ENCODE measurements around the gene BMP3. TPM values are rescaled to one million over a fixed set of nuclear protein-coding genes. Genes with fewer than 3 reads are reported as not detected.

The BMP3 gene
- total RNA-seq, 1 donor from 2014 or later: 0.04 TPM

DNA sequence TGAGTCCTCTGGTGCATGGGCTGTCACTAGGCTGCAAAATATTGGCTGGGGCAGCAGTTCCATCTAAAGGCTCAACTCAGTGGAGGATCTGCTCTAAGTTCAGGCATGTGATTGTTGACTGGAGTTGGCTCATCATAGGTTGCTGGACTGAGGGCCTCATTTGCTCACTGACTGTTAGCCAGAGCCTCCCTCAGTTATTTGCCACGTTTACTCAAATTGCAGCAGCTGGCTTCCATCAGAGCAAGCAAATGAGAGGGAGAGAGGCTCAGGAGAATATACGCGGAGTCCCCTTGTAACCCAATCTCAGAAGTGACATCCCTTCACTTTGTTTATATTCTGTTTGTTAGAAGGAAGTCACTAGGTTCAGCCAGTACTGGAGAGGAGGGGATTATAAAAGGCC, 54.1 kb downstream of the BMP3 start:
- Mint-ChIP-seq H3K4me1 (no peaks in the 10 kb centered on the region), H3K36me3 (ENCODE audit: low read depth) (no peaks in the 10 kb centered on the region), H3K27me3 (no peaks in the 10 kb centered on the region), H3K27ac (no peak overlapping the region), H3K9me3 (peaks cover 3% of the 10 kb centered on the region), H3K4me3 (no peak overlapping the region)
- TF ChIP-seq, protein P1, sequence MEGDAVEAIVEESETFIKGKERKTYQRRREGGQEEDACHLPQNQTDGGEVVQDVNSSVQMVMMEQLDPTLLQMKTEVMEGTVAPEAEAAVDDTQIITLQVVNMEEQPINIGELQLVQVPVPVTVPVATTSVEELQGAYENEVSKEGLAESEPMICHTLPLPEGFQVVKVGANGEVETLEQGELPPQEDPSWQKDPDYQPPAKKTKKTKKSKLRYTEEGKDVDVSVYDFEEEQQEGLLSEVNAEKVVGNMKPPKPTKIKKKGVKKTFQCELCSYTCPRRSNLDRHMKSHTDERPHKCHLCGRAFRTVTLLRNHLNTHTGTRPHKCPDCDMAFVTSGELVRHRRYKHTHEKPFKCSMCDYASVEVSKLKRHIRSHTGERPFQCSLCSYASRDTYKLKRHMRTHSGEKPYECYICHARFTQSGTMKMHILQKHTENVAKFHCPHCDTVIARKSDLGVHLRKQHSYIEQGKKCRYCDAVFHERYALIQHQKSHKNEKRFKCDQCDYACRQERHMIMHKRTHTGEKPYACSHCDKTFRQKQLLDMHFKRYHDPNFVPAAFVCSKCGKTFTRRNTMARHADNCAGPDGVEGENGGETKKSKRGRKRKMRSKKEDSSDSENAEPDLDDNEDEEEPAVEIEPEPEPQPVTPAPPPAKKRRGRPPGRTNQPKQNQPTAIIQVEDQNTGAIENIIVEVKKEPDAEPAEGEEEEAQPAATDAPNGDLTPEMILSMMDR (IDR thresholded peaks at IDR 0.05): no peak
- CTCF ChIA-PET: interaction anchor here (2.7 kb wide), 1 partner anchor 14 kb away, joined by 10 read pairs; no protein-coding TSS in a partner anchor
- no peak for DNase-seq
- intact Hi-C loops (cut with micrococcal nuclease): no loop called here
- POLR2A ChIA-PET: no interaction called here
- no peak for ATAC-seq (ENCODE audit: low read depth)

DNA sequence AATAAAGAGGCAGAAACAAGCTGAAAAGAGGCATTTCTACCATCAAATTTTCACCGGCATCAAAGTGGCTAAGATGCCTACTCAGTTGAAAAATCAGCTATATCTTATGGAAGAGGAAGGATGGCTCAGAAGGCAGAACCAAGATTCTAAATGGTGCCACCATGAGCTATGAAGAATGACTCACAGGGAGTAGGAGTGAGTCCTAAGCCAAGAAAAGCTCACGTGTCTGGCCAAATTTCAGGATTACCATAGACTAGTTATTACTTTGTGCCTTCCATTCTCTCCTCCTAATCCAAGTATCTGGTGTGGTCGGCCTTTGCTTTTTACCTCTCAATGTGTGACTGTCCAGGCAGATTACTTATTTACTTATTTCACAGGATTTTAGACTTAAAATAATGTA, 54.8 kb downstream of the BMP3 start:
- DNase-seq: no peak
- intact Hi-C loops (cut with micrococcal nuclease): no loop called here
- Mint-ChIP-seq H3K9me3 (peaks cover 3% of the 10 kb centered on the region), H3K4me3 (no peak overlapping the region), H3K36me3 (ENCODE audit: low read depth) (no peaks in the 10 kb centered on the region), H3K27me3 (no peaks in the 10 kb centered on the region), H3K4me1 (no peaks in the 10 kb centered on the region), H3K27ac (no peak overlapping the region)
- ATAC-seq (ENCODE audit: low read depth): no peak
- TF ChIP-seq, protein P1 (IDR thresholded peaks at IDR 0.05): no peak
- ChIA-PET POLR2A (no interaction called here), CTCF (interaction anchor here (2.7 kb wide), 1 partner anchor 15 kb away, joined by 10 read pairs; no protein-coding TSS in a partner anchor)

DNA sequence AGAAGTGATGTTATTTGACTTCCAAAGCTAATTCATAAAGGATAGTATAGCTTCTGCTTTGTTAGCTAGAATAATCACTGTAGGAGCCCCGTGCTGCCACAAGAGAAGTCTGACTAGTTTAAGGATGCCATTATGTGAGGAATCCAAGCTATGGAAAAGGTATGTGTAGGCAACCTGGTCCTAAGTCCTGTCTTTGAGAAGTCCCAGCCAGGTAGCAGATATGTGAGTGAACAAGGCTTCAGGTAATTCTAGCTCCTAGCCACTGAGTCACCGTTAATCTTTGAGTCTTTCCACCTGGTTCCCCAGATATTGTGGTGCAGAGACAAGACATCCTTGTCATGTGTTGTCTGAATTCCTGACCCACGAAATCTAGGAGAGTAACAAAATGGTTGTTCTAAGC, 55.5 kb downstream of the BMP3 start:
- Mint-ChIP-seq H3K4me3 (no peak overlapping the region), H3K4me1 (no peaks in the 10 kb centered on the region), H3K36me3 (ENCODE audit: low read depth) (no peaks in the 10 kb centered on the region), H3K9me3 (peaks cover 3% of the 10 kb centered on the region), H3K27ac (no peak overlapping the region), H3K27me3 (no peaks in the 10 kb centered on the region)
- no peak for ATAC-seq (ENCODE audit: low read depth)
- DNase-seq: no peak
- ChIA-PET CTCF (interaction anchor here (2.7 kb wide), 1 partner anchor 16 kb away, joined by 10 read pairs; no protein-coding TSS in a partner anchor), POLR2A (no interaction called here)
- intact Hi-C loops (cut with micrococcal nuclease): no loop called here
- TF ChIP-seq, protein P1 (IDR thresholded peaks at IDR 0.05): no peak

DNA sequence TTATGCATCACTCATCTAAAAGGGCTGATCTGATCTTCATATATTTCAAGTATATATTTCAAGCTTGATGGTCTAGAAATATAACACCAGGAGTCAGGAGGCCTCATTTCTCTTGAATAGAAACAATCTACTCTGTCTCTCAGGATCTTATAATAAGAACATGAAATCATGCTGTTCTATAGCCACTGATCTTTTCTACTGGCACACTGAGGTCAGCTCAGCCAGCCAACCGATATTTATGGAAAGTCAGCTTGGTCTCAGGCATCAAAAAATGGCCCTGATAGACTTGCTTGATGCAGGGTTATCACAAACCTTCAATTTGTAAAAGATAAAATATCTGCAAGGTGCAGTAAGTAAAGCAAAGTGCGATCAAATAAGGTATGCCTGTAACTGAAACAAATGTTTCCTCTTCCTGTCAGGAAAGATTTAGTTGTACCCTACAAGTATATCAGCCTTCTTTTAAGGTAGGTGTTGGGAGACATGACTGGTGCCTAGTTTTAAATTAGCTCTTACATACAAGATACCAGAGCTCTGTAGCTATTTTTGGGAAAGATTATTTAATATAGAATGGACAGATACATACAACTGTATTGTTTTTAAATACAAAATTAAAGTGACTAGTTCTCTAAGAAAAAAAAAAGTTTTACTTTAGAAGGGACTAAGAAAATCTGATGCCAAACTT, 63.4 kb downstream of the BMP3 start:
- ATAC-seq (ENCODE audit: low read depth) (no peak), DNase-seq (no peak)
- Mint-ChIP-seq H3K4me1 (no peaks in the 10 kb centered on the region), H3K27me3 (no peaks in the 10 kb centered on the region), H3K27ac (no peak overlapping the region), H3K36me3 (ENCODE audit: low read depth) (no peaks in the 10 kb centered on the region), H3K4me3 (no peak overlapping the region), H3K9me3 (no peaks in the 10 kb centered on the region)
- CTCF ChIA-PET: no interaction called here
- POLR2A ChIA-PET: interaction anchor here (0.6 kb wide), 1 partner anchor 1230 kb away, joined by 4 read pairs; no protein-coding TSS in a partner anchor
- TF ChIP-seq, protein P1 (IDR thresholded peaks at IDR 0.05): no peak
- intact Hi-C loops (cut with micrococcal nuclease): no loop called here

DNA sequence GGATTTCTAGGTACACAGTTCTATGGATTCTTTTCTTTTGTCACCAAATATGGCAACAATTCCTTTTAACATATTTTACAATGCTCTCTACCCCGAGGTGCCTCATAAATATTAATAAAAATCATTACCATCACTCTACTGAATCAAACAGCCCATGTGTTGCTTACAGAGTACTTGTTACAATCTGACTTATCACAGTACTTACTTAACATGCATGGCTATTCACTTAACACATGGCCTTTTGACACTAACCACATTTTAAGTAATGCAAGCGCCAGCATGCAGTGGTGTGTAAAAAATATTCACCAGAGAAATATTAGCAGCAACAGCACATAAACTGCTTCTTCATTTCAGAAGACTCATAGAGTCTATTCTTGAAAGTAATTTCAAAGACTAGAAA, 64.9 kb downstream of the BMP3 start:
- no peak overlapping the region for H3K27ac Mint-ChIP-seq
- H3K36me3 Mint-ChIP-seq (ENCODE audit: low read depth): no peaks in the 10 kb centered on the region
- POLR2A ChIA-PET: no interaction called here
- DNase-seq (no peak), ATAC-seq (ENCODE audit: low read depth) (no peak)
- TF ChIP-seq, protein P1 (IDR thresholded peaks at IDR 0.05): no peak
- H3K9me3 Mint-ChIP-seq: no peaks in the 10 kb centered on the region
- intact Hi-C loops (cut with micrococcal nuclease): no loop called here
- no peaks in the 10 kb centered on the region for H3K4me1 Mint-ChIP-seq
- H3K27me3 Mint-ChIP-seq: no peaks in the 10 kb centered on the region
- H3K4me3 Mint-ChIP-seq: no peak overlapping the region
- CTCF ChIA-PET: no interaction called here

Data from activated B cell treated with CpG ODN at 0.5 μM for 24 hours (primary cell).